ENCODE measurements around the gene TTC12. TPM values are rescaled to one million over a fixed set of nuclear protein-coding genes. Genes with fewer than 3 reads are reported as not detected.

Gene TTC12
- total and polyA plus RNA-seq, 3 donors from 2014 or later = 42.1 to 123 (median 81.3) TPM

- peak overlapping the region; percentile 71 to 78 for H3K4me3 ChIP-seq
- H3K27me3 ChIP-seq = no peaks in the 10 kb centered on the region
- WGBS, 2 donors = 3 to 31% methylated on average over 9 of the region's 9 CpGs
- H3K36me3 ChIP-seq (ENCODE audit: low read depth, missing control alignments) = no peaks in the 10 kb centered on the region
- peaks cover 9% of the 10 kb centered on the region for H3K4me1 ChIP-seq
- H3K9me3 ChIP-seq = no peaks in the 10 kb centered on the region
- H3K27ac ChIP-seq = no peak overlapping the region
- DNase-seq = no peak
- TF ChIP-seq POLR2A (IDR thresholded peaks at IDR 0.05) = no peak
- TF ChIP-seq, protein P1, sequence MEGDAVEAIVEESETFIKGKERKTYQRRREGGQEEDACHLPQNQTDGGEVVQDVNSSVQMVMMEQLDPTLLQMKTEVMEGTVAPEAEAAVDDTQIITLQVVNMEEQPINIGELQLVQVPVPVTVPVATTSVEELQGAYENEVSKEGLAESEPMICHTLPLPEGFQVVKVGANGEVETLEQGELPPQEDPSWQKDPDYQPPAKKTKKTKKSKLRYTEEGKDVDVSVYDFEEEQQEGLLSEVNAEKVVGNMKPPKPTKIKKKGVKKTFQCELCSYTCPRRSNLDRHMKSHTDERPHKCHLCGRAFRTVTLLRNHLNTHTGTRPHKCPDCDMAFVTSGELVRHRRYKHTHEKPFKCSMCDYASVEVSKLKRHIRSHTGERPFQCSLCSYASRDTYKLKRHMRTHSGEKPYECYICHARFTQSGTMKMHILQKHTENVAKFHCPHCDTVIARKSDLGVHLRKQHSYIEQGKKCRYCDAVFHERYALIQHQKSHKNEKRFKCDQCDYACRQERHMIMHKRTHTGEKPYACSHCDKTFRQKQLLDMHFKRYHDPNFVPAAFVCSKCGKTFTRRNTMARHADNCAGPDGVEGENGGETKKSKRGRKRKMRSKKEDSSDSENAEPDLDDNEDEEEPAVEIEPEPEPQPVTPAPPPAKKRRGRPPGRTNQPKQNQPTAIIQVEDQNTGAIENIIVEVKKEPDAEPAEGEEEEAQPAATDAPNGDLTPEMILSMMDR (IDR thresholded peaks at IDR 0.05) = no peak
- intact Hi-C loops (cut with DNase I; ENCODE audit: low total_unique reads) = no loop called here
These were observed 356 bp upstream of the TTC12 start for GRCh38 chr11:113314065-113314388.

DNA sequence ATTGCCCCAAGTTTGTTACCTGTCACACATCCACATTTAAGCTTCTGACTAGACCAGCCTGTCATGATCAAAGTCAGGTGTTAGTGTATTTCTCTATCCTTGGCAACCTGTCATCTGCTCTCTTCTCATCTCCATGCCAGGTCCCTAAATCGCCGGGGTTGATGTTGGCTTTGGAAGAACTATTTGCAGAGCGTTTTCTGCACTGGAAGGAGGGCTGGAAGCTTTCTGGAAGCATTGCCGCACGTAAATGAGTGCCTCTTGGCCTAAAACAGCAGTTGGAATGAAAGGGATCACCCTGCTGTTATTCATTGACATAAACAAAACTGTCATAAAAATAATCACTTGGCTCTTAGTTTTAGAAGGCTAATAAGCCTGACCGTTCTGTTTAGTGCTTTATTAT, 1.4 kb downstream of the TTC12 start:
- Histone ChIP-seq H3K27ac (peak overlapping the region in 1 of 2 donors; percentile 82), H3K9me3 (no peaks in the 10 kb centered on the region), H3K4me1 (peaks cover 9% of the 10 kb centered on the region), H3K27me3 (no peaks in the 10 kb centered on the region), H3K4me3 (no peak overlapping the region), H3K36me3 (ENCODE audit: low read depth, missing control alignments) (no peaks in the 10 kb centered on the region)
- intact Hi-C loops (cut with DNase I; ENCODE audit: low total_unique reads) = no loop called here
- 27 to 28% methylated on average over 6 of the region's 6 CpGs for WGBS, 2 donors
- no peak for DNase-seq
- TF ChIP-seq, protein P1 (IDR thresholded peaks at IDR 0.05) = no peak
- TF ChIP-seq POLR2A (IDR thresholded peaks at IDR 0.05) = no peak

GRCh38 chr11:113316256-113316655, 1.9 kb downstream of the TTC12 start:
- DNase-seq = no peak
- no peak for TF ChIP-seq POLR2A (IDR thresholded peaks at IDR 0.05)
- TF ChIP-seq, protein P1 (IDR thresholded peaks at IDR 0.05) = no peak
- H3K9me3 ChIP-seq = no peaks in the 10 kb centered on the region
- no peaks in the 10 kb centered on the region for H3K36me3 ChIP-seq (ENCODE audit: low read depth, missing control alignments)
- no peaks in the 10 kb centered on the region for H3K27me3 ChIP-seq
- H3K4me3 ChIP-seq = no peak overlapping the region
- WGBS, 2 donors = 53 to 64% methylated on average over 1 of the region's 1 CpG
- intact Hi-C loops (cut with DNase I; ENCODE audit: low total_unique reads) = no loop called here
- no peak overlapping the region for H3K27ac ChIP-seq
- peaks cover 9% of the 10 kb centered on the region for H3K4me1 ChIP-seq

DNA sequence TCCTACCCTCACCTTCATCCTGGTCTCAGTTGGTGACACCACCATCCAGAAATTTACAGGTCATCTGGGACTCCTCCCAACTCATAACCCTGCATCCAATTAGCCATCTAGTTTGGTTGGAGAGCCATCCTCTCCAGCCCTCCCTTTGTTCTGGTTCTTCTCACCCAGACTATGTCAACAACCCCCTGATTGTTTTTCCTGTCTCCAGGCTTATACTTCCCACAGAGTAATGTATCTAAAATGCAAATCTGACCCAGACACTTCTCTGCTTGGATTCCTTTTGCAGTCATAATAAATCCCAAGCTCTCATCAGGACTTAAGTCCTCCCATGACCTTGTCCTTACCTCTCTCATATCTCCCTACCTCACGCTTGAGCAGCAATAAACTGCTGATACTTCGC, 3.0 kb downstream of the TTC12 start:
- Histone ChIP-seq H3K27me3 (no peaks in the 10 kb centered on the region), H3K27ac (no peak overlapping the region), H3K36me3 (ENCODE audit: low read depth, missing control alignments) (no peaks in the 10 kb centered on the region), H3K4me1 (peaks cover 9% of the 10 kb centered on the region), H3K4me3 (no peak overlapping the region), H3K9me3 (no peaks in the 10 kb centered on the region)
- intact Hi-C loops (cut with DNase I; ENCODE audit: low total_unique reads) = no loop called here
- 89 to 92% methylated on average over 2 of the region's 2 CpGs for WGBS, 2 donors
- no peak for DNase-seq
- TF ChIP-seq, protein P1 (IDR thresholded peaks at IDR 0.05) = no peak
- TF ChIP-seq POLR2A (IDR thresholded peaks at IDR 0.05) = no peak

DNA sequence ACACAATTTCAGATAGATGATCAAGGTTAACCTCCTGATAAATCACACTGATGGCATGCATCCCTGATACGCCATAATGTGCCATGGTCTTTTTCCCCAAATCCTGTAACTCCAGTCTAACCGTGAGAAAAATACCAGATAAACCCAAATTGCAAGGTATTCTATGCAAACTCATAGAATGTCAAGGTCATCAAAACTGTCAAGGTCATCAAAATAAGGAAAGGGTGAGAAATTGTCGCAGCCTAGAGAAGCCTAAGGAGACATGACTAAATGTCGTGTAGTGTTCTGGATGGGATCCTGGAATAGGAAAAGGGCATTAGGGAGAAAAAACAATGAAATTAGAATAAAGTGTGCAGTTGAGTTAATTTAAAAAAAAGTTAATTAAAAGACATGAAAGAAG, 4.7 kb downstream of the TTC12 start:
- no peaks in the 10 kb centered on the region for H3K36me3 ChIP-seq (ENCODE audit: low read depth, missing control alignments)
- intact Hi-C loops (cut with DNase I; ENCODE audit: low total_unique reads) = no loop called here
- 83 to 93% methylated on average over 4 of the region's 4 CpGs for WGBS, 2 donors

More for the DNA sequence above, 4.7 kb downstream of the TTC12 start:
- no peak overlapping the region for H3K27ac ChIP-seq
- no peaks in the 10 kb centered on the region for H3K27me3 ChIP-seq
- TF ChIP-seq POLR2A (IDR thresholded peaks at IDR 0.05) = no peak
- TF ChIP-seq, protein P1 (IDR thresholded peaks at IDR 0.05) = no peak
- no peak for DNase-seq
- H3K4me3 ChIP-seq = no peak overlapping the region
- peaks cover 9% of the 10 kb centered on the region for H3K4me1 ChIP-seq
- no peaks in the 10 kb centered on the region for H3K9me3 ChIP-seq
